ENCODE data around the gene NBPF14.
"Not testable (repeated sequence)": the region's sequence is repeated elsewhere in the genome, so short reads cannot be mapped to it uniquely, and the experiment has no call there.

NBPF14 gene, protein sequence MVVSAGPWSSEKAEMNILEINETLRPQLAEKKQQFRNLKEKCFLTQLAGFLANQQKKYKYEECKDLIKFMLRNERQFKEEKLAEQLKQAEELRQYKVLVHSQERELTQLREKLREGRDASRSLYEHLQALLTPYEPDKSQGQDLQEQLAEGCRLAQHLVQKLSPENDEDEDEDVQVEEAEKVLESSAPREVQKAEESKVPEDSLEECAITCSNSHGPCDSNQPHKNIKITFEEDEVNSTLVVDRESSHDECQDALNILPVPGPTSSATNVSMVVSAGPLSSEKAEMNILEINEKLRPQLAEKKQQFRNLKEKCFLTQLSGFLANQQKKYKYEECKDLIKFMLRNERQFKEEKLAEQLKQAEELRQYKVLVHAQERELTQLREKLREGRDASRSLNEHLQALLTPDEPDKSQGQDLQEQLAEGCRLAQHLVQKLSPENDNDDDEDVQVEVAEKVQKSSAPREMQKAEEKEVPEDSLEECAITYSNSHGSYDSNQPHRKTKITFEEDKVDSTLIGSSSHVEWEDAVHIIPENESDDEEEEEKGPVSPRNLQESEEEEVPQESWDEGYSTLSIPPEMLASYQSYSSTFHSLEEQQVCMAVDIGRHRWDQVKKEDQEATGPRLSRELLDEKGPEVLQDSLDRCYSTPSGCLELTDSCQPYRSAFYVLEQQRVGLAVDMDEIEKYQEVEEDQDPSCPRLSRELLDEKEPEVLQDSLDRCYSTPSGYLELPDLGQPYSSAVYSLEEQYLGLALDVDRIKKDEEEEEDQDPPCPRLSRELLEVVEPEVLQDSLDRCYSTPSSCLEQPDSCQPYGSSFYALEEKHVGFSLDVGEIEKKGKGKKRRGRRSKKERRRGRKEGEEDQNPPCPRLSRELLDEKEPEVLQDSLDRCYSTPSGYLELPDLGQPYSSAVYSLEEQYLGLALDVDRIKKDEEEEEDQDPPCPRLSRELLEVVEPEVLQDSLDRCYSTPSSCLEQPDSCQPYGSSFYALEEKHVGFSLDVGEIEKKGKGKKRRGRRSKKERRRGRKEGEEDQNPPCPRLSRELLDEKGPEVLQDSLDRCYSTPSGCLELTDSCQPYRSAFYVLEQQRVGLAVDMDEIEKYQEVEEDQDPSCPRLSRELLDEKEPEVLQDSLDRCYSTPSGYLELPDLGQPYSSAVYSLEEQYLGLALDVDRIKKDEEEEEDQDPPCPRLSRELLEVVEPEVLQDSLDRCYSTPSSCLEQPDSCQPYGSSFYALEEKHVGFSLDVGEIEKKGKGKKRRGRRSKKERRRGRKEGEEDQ (N-terminal part only)

DNA sequence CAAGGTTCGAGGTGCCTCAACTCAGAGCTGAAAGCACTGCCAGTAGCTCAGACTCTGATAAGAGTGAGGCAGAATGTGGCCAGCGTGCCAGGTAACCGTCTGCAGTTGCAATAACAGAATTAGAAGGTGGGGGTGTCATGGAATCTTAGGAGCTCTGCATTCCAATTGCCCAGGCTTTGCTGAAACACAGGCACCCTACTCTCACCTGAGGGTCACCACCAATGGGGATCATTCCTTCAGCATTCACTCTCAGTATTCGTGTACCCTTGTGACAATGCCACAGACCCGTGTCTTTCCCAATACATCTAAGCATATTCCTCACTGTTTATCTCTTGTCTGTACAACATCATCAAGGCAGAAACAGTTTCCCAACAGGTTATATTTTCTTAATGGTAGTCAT lies at the start of gene NBPF14:
TSS of gene NBPF14 (minus strand) at position 101 of the 400 bp plus-strand sequence. CDS start 294 bp downstream, outside the sequence.
- not testable (repeated sequence) for DNase-seq (ENCODE audit: low read depth)

DNA sequence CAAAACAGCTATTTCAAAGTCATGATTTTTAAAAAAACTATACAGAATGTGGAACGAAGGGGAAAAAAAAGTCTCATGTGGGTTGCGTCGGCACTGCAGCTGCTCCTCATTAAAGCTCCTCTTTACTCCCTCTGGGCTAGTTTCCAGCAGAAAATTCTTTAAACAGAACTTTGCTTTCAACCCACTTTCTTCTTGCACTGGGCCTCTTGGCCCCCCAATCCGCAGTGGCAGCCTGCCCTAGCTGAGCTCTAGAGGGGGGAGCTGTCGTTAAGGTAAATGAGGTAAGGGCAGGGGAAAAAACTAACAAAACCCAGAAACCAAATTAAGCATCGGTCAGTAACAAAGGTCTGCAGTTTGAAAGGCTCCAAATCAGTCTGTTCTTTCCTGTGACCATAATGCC lies 29.6 kb upstream of the NBPF14 start:
- not testable (repeated sequence) for DNase-seq (ENCODE audit: low read depth)

DNA sequence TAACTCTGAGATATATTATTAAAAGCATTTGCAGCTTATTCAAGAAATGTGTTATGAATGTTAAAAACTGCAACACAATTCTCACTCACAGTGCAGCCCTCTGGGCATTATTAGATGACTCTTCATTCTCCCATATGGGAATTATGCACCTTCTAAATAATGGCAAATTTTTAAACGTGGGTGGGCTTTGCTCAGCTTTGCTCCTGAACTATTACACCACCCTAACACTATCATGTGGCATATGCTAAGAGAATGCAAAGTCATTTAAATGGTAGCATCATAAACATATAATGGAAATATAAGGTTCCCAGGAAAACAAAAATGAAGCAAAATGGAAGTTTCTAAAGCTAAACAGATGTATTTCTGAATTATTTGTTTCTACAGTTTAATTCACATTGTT lies 22.4 kb upstream of the NBPF14 start:
- DNase-seq (ENCODE audit: low read depth), result not testable (repeated sequence)

DNA sequence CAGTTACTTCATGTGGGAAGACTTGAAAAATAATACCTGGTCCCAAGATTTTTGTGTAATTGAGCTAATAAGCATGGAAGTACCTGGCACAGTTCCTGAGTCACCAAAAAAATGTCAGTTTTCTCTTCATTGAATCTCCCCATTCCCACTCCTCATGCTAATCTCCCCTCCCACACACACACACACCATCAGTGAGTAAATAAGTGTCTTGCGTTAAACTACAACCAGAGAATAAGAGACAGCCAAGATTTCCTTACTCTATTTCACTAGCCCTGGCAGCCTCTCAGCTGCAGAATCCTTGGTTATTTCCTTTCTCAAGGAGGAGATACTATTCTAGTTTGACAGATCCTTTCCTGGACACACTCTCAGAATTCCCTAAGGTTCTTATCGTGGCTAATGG lies 9.5 kb upstream of the NBPF14 start:
- DNase-seq (ENCODE audit: low read depth), result not testable (repeated sequence)

DNA sequence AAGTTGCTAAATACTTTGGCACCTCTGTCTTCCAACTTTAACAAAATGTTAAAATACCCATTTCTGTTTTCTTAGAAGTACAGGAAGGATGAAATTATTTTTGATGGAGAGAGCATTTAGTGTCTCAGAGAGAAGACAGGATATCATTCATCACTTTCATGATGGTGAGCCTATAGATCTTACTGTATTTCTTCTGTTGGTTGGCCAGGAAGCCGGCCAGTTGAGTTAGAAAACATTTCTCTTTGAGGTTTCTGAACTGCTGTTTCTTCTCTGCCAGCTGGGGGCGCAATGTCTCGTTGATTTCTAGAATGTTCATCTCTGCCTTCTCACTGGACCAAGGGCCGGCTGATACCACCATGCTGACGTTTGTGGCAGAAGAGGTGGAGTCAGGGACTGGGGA lies 451 bp downstream of the NBPF14 start:
- DNase-seq (ENCODE audit: low read depth), result not testable (repeated sequence)

DNA sequence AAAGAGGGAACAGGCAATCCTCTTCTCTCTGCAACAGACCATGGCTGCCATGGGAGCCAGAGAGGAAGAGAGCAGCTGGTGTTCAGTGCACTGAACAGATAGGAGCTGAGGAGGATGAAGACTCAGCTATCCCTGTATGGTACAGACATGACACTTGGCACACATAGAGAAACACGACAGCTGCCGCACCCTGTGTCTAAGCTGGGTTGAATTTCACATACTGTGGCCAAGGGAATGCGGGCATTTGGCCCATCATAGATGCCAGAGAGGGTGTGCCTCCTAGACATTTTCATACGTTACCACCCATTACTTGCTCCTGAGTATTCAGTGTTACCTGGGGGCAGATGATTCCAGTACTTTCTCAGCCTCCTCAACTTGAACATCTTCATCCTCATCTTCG lies 4.7 kb downstream of the NBPF14 start:
- not testable (repeated sequence) for DNase-seq (ENCODE audit: low read depth)

DNA sequence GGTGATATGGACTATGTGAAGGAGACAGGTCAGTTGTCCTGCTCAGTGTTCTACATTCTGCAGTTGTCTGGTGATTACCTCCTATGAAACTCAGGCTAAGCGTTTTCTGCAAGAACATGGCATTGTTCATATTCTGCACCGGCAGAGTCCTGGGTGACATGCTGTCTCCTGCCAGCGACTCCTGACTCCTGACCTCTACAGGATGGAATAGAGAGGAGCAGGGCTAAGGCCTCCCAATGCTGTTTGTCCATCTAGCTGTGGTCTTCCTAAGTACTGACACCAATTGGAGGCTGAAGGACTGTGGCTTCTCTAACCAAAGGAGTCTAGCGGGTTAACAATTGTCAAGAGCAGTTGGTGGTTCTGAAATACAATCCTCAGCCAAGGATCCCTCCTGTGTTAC lies 63.7 kb downstream of the NBPF14 start:
- DNase-seq (ENCODE audit: low read depth), result not testable (repeated sequence)

DNA sequence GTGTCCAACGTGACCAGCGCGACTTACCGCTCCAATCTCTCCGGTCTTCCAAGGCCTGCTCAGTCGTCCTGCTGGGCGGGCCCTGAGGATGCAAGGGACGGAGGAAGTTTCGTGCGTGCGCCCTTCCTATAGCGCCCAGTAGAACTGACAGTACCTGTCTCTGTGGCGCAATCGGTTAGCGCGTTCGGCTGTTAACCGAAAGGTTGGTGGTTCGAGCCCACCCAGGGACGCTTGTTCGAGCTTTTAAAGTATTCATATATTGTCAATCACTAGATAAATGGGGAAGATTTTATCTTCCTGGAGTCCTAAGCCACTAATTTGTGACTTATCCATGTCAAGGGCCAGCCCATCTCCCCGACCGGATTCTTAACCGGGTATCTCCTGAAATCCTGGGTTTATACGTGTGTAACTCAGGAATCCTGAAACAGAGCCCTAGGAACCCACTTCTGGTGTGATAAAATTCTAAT lies 66.7 kb downstream of the NBPF14 start:
- peak; percentile 40 for DNase-seq (ENCODE audit: low read depth)

DNA sequence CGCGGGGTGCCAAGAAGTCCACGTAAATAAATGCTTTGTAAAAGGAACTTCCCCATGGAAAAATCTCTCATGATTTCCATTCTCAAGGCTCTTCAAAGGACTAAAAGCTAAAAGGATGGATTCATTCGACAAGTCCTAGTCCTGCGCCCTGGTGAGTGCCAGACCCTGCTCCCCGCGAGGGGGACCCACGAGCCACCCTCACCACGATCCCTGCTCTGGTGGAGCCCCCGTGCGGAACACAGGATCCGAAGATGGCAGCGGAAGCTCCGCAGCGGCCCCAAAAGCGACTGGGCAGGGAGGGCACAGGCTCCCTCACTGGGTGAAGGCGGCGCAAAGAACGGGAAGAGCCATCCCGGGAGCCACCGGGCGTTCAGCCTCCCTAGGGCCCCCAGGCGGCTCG lies 67.2 kb downstream of the NBPF14 start:
- not testable (repeated sequence) for DNase-seq (ENCODE audit: low read depth)

DNA sequence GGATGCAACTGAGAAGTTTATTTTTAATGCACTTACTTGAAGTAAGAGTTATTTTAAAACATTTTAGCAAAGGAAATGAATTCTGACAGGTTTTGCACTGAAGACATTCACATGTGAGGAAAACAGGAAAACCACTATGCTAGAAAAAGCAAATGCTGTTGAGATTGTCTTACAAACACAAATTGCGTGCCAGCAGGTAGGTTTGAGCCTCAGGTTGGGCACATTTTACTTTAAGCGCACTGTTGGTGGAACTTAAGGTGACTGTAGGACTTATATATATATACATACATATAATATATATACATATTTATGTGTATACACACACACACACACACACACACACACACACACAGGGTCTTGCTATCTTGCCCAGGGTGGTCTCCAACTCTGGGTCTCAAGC lies 69.2 kb downstream of the NBPF14 start:
- not testable (repeated sequence) for DNase-seq (ENCODE audit: low read depth)

DNA sequence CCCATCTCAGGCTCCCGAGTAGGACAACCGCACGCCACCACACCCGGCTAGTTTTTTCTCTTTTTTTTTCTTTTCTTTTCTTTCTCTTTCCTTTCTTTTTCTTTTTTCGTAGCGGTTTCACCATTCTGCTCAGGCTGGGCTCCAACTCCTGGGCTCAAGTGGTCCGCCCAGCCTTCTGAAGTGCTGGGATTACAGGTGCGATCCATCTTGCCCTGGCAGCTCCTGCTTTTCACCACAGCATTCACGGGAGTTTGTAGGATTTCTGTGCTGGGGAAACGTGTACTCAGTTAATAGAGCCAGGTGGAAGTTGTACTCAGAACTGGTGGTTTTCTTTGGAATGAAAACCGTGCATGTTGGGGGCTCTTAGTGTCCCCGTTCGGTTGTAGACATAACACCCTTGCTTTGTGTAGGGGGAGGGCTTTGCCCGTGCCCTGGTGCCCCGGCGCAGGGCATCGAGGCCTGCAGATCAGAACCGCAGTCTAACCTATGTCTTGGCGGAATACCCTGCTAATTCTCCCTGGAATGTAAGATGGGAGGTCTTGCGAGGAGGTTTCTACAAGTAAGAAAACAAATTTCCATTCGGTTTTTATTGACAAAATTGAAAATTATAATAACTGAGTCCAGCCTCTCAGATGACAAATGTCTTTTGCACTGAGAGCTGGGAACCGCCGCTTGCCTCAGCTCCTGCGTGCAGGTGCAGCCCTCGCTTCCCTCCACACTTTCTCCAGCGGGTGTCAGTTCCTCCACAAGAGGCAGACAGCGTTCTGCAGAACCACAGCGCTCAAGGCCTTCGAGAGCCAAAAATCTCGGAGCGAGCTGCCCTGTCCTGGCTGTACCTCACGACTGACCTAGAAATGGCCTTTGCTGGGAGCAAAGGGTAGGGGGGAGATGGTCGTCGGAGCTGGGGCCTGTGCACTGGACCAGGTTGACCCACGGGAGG lies 72.3 kb downstream of the NBPF14 start:
- DNase-seq (ENCODE audit: low read depth), result not testable (repeated sequence)

DNA sequence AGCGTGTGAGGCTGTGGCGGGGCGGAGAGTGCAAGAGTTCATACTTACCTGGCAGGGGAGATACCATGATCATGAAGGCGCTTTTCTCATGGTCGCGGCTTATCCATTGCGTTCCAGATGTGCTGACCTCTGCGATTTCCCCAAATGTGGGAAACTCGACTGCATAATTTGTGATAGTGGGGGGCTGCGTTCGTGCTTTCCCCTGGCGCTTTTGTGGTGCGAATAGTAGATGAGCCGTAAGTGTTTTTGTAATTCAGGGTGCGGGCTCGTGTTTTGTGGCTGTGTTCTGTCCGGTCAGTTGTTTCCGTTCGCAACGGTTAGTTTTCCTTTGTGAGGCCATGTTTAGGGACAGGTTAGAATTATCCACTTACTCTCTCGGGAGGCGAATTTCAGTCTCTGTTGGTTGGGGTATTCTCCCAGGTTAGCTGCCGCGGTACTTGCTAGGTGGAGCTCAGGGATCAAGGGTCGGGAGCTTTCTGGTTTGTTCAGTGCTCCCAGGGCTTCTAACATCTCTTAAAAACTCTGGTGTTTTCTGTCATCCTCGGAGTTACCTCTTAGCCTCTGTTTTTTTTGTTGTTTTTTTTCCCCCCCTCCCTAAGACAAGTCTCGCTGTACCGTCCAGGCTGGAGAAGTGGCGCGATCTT lies 73.1 kb downstream of the NBPF14 start:
- DNase-seq (ENCODE audit: low read depth), result peak; percentile 81

DNA sequence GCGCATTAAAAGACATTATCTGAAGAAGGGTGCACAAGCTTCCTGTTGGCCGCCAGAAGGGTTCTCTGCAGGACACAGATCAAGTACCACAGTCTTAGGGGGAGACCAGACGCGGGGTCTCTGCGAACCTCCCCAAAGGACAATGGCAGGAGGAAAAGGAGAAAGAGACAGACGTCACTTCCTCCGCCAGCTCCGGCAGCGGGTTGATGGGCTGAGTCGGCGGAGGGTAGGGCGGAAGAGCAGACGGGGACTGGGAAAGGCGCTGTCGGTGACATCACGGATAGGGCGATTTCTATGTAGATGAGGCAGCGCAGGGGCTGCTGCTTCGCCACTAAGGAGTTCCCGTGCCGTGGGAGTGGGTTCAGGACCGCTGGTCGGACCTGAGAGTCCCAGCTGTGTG lies 73.7 kb downstream of the NBPF14 start:
- peak; percentile 78 for DNase-seq (ENCODE audit: low read depth)

DNA sequence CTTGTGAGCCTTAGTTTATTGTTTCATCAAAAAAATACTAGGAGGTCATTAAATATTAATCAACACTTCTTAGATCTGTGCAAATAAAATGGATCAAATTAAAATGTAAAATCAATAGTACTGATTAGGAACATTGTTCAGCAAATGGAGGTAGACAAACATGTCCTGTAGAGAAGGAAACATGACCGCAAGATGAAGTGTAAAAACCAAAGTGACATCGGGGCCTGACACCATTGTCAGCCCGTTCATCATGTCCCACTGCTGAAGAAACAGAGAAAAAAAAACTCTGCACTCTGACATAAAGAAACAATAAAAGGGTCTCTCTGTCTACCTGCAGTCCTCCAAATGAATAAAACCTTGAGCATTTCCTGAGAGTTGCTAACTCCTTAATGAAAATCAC lies 81.5 kb downstream of the NBPF14 start:
- DNase-seq (ENCODE audit: low read depth), result not testable (repeated sequence)

DNA sequence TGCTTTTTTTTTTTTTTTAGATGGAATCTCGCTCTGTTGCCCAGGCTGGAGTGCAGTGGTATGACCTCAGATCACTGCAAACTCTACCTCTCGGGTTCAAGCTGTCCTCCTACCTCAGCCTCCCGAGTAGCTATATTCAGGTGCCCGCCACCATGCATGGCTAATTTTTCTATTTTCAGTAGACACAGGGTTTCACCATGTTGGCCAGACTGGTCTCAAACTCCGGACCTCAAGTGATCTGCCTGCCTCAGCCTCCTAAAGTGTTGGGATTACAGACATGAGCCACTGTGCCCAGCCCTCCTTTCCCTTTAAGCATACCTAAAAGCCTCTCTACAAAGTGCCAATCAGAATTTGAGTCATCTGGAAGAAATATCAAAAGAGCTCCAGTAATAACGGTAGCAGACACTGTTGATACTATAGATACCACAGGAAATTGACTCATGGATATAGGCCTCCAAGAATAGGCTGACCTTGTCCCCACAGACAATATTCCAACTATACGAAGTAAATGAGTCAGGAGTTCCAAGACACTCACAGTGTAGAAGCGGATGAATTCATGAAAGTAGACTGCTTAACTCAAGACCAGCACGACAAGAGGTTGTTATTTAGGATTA lies 83.1 kb downstream of the NBPF14 start:
- DNase-seq (ENCODE audit: low read depth), result not testable (repeated sequence)

DNA sequence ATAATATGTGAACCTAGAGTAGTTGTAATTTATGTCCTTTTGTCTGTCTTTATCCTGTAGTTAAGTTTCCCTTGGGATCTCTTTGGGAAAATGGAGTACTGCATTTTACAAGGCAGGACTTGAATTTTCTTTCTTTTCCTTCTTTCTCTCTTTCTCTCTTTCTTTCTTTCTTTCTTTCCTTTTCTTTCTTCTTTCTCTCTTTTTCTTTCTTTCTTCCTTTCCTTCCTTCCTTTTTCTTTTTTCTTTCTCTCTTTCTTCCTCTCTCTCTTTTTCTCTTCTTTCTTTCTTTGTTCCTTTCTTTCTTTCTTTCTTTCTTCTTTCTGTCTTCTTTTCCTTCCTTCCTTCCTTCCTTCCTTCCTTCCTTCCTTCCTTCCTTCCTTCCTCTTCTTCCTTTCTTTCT lies 101.9 kb downstream of the NBPF14 start:
- not testable (repeated sequence) for DNase-seq (ENCODE audit: low read depth)

DNA sequence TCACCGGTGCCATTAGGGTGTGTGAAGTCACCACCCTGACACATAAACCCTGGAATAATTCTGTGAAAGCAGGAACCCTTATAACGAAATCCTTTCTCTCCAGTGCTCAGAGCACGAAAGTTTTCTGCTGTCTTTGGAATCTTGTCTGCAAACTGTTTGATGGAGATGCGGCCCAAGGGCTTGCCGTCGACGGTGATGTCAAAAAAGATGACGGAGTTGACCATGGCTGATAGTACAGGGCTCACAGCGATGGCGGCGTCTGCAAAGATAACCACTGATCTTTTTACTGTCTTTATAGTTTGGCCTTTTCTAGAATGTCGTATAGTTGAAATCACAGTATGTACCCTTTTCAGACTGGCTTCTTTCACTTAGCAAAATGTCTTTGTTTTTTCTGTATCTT lies 112.8 kb downstream of the NBPF14 start, which contains the start of gene PPIAL4G:
TSS of gene PPIAL4G (minus strand) at position 274 of the 400 bp plus-strand sequence. CDS start at position 224, 50 bp downstream.
- not testable (repeated sequence) for DNase-seq (ENCODE audit: low read depth)
